WTC11 (cell line): ENCODE results near the gene CCDC167. TPM values are rescaled to one million over a fixed set of nuclear protein-coding genes. Genes with fewer than 3 reads are reported as not detected.

Experiments used
- ATAC-seq: fragments of 200-7000 bp; cut with Tn5 transposase; 2 replicates; pipeline ENCODE4 v1.10.0; 2021; ENCODE audit warnings: mild to moderate bottlenecking, moderate library complexity
- CTCF ChIA-PET: fragments of 300-600 bp; sonication (Branson Sonifier 250); formaldehyde crosslinking; loops from one replicate; lab custom pipeline; 2021; ENCODE audit warnings: antibody characterized with exemption; lab: Charles Lee
- POLR2A ChIA-PET: fragments of 350-600 bp; sonication (Branson Sonifier 250); formaldehyde crosslinking; loops from one replicate; lab custom pipeline; 2021; ENCODE audit warnings: antibody characterized with exemption; lab: Charles Lee
- DNase-seq: peaks from one replicate; pipeline ENCODE4 v3.0.0; 2021; ENCODE audit warnings: low spot score
- H3K27ac Mint-ChIP-seq: 2 replicates; pipeline ENCODE4 v1.8.0; 2021; ENCODE audit warnings: mixed read lengths
- H3K27me3 Mint-ChIP-seq: 2 replicates; pipeline ENCODE4 v1.8.0; 2021; ENCODE audit warnings: low read depth, mild to moderate bottlenecking, moderate library complexity, mixed read lengths
- H3K36me3 Mint-ChIP-seq: 2 replicates; pipeline ENCODE4 v1.8.0; 2021; ENCODE audit warnings: mixed read lengths
- H3K4me1 Mint-ChIP-seq: 2 replicates; pipeline ENCODE4 v1.8.0; 2022; ENCODE audit warnings: mixed read lengths
- H3K4me3 Mint-ChIP-seq: 2 replicates; pipeline ENCODE4 v1.8.0; 2021; ENCODE audit warnings: mild to moderate bottlenecking, moderate library complexity, mixed read lengths
- H3K9me3 Mint-ChIP-seq: 2 replicates; pipeline ENCODE4 v1.8.0; 2021; ENCODE audit warnings: mixed read lengths
- ELF4 ChIP-seq: sonication (generic); formaldehyde crosslinking; IDR thresholded peaks from 2 replicates; pipeline ENCODE4 v1.8.1; 2022; ENCODE audit warnings: low read depth, mild to moderate bottlenecking, moderate library complexity, missing genetic modification reagents
- FOXJ3 ChIP-seq: sonication (generic); formaldehyde crosslinking; IDR thresholded peaks from 2 replicates; pipeline ENCODE4 v1.9.0; 2021; ENCODE audit warnings: missing genetic modification reagents, mild to moderate bottlenecking, borderline replicate concordance
- GRHL2 ChIP-seq: fragments of 250-450 bp; sonication (Bioruptor Pico); IDR thresholded peaks from 2 replicates; pipeline ENCODE4 v1.8.0; 2022; ENCODE audit warnings: mild to moderate bottlenecking, moderate library complexity; ENCODE audit not compliant: insufficient replicate concordance, severe bottlenecking
- GTF2I ChIP-seq: fragments of 250-450 bp; sonication (Bioruptor Pico); conservative IDR thresholded peaks from 2 replicates; pipeline ENCODE4 v1.4.0; 2021; ENCODE audit warnings: mild to moderate bottlenecking
- JAZF1 ChIP-seq: fragments of 250-450 bp; sonication (Bioruptor Pico); IDR thresholded peaks from 2 replicates; pipeline ENCODE4 v1.9.0; 2021; ENCODE audit warnings: moderate library complexity, mild to moderate bottlenecking, inconsistent platforms
- MXD4 ChIP-seq: fragments of 250-450 bp; sonication (Bioruptor Pico); IDR thresholded peaks from 2 replicates; pipeline ENCODE4 v1.8.0; 2021; ENCODE audit warnings: mild to moderate bottlenecking, moderate library complexity, borderline replicate concordance
- NFATC4 ChIP-seq: fragments of 250-450 bp; sonication (Bioruptor Pico); IDR thresholded peaks from 2 replicates; pipeline ENCODE4 v1.9.0; 2021; ENCODE audit warnings: mild to moderate bottlenecking
- RELA ChIP-seq: sonication (generic); formaldehyde crosslinking; IDR thresholded peaks from 2 replicates; pipeline ENCODE4 v1.8.1; 2022; ENCODE audit warnings: missing genetic modification reagents, mild to moderate bottlenecking, borderline replicate concordance
- SMAD3 ChIP-seq: sonication (generic); formaldehyde crosslinking; IDR thresholded peaks from 2 replicates; pipeline ENCODE4 v1.8.0; 2022; ENCODE audit warnings: missing genetic modification reagents, mild to moderate bottlenecking, borderline replicate concordance
- TEAD1 ChIP-seq: sonication (generic); formaldehyde crosslinking; IDR thresholded peaks from 2 replicates; pipeline ENCODE4 v1.8.0; 2022; ENCODE audit warnings: mild to moderate bottlenecking, missing genetic modification reagents
- ZBTB21 ChIP-seq: sonication (generic); formaldehyde crosslinking; IDR thresholded peaks from 2 replicates; pipeline ENCODE4 v1.8.1; 2023; ENCODE audit warnings: mild to moderate bottlenecking, missing genetic modification reagents, borderline replicate concordance
- ZNF138 ChIP-seq: sonication (generic); formaldehyde crosslinking; conservative IDR thresholded peaks from 2 replicates; pipeline ENCODE4 v1.8.1; 2022; ENCODE audit warnings: mild to moderate bottlenecking, moderate library complexity, missing genetic modification reagents
- ZNF232 ChIP-seq: sonication (generic); formaldehyde crosslinking; IDR thresholded peaks from 2 replicates; pipeline ENCODE4 v1.8.0; 2022; ENCODE audit warnings: mild to moderate bottlenecking, missing genetic modification reagents
- total RNA-seq: library from RNA; stranded (reverse); gene quantifications from 3 replicates; pipeline ENCODE4 v1.2.3, GENCODE V29; 2021
- TF ChIP-seq, protein P1 (sequence below): fragments of 250-450 bp; sonication (Bioruptor Pico); IDR thresholded peaks from 2 replicates; pipeline ENCODE4 v1.9.0; 2021; ENCODE audit warnings: mild to moderate bottlenecking
- TF ChIP-seq, protein P2 (sequence below): sonication (generic); formaldehyde crosslinking; IDR thresholded peaks from 2 replicates; pipeline ENCODE4 v1.8.1; 2023; ENCODE audit warnings: mild to moderate bottlenecking, missing genetic modification reagents
- TF ChIP-seq, protein P3 (sequence below): sonication (generic); formaldehyde crosslinking; IDR thresholded peaks from 2 replicates; pipeline ENCODE4 v1.8.0; 2022; ENCODE audit warnings: mild to moderate bottlenecking, missing genetic modification reagents
- TF ChIP-seq, protein P4 (sequence below): sonication (generic); formaldehyde crosslinking; conservative IDR thresholded peaks from 2 replicates; pipeline ENCODE4 v1.8.1; 2022; ENCODE audit warnings: mild to moderate bottlenecking, missing genetic modification reagents
- TF ChIP-seq, protein P5 (sequence below): sonication (generic); formaldehyde crosslinking; IDR thresholded peaks from 2 replicates; pipeline ENCODE4 v1.8.1; 2023; ENCODE audit warnings: mild to moderate bottlenecking, missing genetic modification reagents
- TF ChIP-seq, protein P6 (sequence below): sonication (generic); formaldehyde crosslinking; IDR thresholded peaks from 2 replicates; pipeline ENCODE4 v1.8.1; 2022; ENCODE audit warnings: low read depth, mild to moderate bottlenecking, moderate library complexity, missing genetic modification reagents, borderline replicate concordance

The CCDC167 gene
- total RNA-seq, 1 experiment from 2014 or later, result 19.1 TPM

DNA sequence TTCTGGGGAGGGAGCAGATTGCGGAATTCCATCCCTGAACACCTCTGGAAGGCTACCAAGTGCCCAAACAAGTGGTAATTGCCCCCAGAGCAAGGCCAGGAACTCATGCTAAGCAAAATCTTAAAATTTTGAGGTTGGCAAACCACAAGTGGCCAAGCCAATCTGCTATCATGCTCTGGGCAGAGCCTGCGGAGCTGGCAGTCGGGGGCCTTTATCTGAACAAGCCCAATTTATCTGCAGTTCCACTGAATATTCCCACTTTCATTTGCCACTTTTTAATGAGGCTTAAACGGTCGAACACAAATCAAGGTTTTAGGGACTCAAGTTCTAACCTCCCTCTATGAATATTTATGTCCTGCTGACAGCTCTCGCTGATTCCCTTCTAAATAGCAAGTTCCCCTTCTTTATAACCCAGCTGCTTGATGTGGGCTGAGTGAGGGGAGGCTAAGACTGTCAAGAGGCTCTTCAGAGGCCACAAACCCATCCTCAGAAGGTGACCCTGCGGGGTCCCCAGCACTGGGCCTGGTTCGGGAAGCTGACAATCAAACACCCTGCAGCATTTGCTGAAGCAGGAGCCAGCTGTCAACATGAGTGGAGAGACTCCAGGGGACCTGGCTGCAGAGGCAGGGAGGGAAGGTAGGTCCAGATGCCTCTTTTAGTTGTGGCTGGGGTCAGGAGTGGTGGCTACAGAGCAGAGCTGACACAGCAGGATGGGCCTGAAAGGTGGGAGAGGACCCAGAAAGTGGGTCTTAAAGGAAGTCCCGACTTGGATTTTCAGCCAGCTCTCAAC, 11.9 kb downstream of the CCDC167 start (continued):
- TF ChIP-seq, protein P1, sequence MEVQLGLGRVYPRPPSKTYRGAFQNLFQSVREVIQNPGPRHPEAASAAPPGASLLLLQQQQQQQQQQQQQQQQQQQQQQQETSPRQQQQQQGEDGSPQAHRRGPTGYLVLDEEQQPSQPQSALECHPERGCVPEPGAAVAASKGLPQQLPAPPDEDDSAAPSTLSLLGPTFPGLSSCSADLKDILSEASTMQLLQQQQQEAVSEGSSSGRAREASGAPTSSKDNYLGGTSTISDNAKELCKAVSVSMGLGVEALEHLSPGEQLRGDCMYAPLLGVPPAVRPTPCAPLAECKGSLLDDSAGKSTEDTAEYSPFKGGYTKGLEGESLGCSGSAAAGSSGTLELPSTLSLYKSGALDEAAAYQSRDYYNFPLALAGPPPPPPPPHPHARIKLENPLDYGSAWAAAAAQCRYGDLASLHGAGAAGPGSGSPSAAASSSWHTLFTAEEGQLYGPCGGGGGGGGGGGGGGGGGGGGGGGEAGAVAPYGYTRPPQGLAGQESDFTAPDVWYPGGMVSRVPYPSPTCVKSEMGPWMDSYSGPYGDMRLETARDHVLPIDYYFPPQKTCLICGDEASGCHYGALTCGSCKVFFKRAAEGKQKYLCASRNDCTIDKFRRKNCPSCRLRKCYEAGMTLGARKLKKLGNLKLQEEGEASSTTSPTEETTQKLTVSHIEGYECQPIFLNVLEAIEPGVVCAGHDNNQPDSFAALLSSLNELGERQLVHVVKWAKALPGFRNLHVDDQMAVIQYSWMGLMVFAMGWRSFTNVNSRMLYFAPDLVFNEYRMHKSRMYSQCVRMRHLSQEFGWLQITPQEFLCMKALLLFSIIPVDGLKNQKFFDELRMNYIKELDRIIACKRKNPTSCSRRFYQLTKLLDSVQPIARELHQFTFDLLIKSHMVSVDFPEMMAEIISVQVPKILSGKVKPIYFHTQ, result no peak
- TF ChIP-seq ZNF232 (CRISPR knock-in tag) (no peak), MXD4 (no peak), NFATC4 (no peak), ZNF138 (CRISPR knock-in tag) (no peak), TEAD1 (no peak), GTF2I (CRISPR knock-in tag) (no peak), ZBTB21 (CRISPR knock-in tag) (no peak), FOXJ3 (CRISPR knock-in tag) (no peak)
- TF ChIP-seq, protein P2, sequence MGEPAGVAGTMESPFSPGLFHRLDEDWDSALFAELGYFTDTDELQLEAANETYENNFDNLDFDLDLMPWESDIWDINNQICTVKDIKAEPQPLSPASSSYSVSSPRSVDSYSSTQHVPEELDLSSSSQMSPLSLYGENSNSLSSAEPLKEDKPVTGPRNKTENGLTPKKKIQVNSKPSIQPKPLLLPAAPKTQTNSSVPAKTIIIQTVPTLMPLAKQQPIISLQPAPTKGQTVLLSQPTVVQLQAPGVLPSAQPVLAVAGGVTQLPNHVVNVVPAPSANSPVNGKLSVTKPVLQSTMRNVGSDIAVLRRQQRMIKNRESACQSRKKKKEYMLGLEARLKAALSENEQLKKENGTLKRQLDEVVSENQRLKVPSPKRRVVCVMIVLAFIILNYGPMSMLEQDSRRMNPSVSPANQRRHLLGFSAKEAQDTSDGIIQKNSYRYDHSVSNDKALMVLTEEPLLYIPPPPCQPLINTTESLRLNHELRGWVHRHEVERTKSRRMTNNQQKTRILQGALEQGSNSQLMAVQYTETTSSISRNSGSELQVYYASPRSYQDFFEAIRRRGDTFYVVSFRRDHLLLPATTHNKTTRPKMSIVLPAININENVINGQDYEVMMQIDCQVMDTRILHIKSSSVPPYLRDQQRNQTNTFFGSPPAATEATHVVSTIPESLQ (CRISPR knock-in tag), result no peak

DNA sequence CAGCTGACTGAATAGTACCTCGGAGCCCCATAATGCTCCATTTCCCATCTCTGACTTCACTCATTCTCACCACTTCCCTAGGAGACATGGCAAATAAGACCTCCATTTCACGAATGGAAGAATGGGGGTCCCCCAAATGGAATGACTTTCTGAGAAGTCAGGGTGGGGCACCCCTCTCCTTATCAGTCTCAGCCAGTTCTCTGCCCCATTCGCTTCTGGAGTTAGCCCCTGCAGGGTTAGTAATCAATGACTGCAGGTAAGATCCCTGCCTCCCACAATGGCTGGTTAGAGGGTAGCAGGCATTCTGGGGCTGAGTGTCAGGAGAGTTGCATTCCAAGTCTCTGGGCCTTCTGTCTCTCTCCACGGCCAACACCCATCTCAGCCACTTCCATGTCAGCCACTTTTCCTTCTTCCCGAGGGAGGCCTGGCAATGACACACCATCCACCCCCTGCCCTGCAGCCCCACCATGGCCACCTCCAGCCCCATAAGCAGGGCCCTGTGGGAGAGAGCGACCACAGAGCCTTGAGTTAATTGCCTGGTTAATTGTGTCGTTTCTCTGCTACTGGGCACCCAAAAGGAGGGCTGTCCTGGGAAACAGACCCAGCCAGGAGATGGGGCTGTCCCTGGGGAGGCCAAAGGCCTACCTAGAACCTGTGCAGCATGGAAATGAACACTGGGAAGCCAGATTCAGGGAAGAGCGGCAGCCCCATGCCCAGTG, 13.4 kb downstream of the CCDC167 start:
- DNase-seq (no peak), ATAC-seq (no peak)
- Mint-ChIP-seq H3K36me3 (peaks cover 3% of the 10 kb centered on the region; the same call in 1 of the 2 replicates), H3K9me3 (no peaks in the 10 kb centered on the region), H3K27ac (no peak overlapping the region), H3K4me1 (peaks cover 26% of the 10 kb centered on the region), H3K27me3 (no peaks in the 10 kb centered on the region), H3K4me3 (no peak overlapping the region)
- ChIA-PET CTCF (interaction anchor here (0.7 to 1.8 kb wide), 3 partner anchors 58 to 179 kb away, joined by 3 to 5 read pairs (median 4); no protein-coding TSS in a partner anchor), POLR2A (no interaction called here)
- no peak for TF ChIP-seq ZBTB21 (CRISPR knock-in tag)
- TF ChIP-seq, protein P2 (CRISPR knock-in tag), result no peak
- TF ChIP-seq GRHL2 (CRISPR knock-in tag), result no peak
- TF ChIP-seq, protein P3, sequence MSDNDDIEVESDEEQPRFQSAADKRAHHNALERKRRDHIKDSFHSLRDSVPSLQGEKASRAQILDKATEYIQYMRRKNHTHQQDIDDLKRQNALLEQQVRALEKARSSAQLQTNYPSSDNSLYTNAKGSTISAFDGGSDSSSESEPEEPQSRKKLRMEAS (CRISPR knock-in tag), result no peak
- TF ChIP-seq, protein P4, sequence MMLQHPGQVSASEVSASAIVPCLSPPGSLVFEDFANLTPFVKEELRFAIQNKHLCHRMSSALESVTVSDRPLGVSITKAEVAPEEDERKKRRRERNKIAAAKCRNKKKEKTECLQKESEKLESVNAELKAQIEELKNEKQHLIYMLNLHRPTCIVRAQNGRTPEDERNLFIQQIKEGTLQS (CRISPR knock-in tag), result no peak
- TF ChIP-seq JAZF1 (CRISPR knock-in tag), result no peak
- TF ChIP-seq ELF4, result no peak
- TF ChIP-seq SMAD3 (CRISPR knock-in tag), result no peak
- TF ChIP-seq RELA (CRISPR knock-in tag), result no peak
- TF ChIP-seq, protein P5, sequence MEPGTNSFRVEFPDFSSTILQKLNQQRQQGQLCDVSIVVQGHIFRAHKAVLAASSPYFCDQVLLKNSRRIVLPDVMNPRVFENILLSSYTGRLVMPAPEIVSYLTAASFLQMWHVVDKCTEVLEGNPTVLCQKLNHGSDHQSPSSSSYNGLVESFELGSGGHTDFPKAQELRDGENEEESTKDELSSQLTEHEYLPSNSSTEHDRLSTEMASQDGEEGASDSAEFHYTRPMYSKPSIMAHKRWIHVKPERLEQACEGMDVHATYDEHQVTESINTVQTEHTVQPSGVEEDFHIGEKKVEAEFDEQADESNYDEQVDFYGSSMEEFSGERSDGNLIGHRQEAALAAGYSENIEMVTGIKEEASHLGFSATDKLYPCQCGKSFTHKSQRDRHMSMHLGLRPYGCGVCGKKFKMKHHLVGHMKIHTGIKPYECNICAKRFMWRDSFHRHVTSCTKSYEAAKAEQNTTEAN (CRISPR knock-in tag), result no peak
- TF ChIP-seq, protein P6, sequence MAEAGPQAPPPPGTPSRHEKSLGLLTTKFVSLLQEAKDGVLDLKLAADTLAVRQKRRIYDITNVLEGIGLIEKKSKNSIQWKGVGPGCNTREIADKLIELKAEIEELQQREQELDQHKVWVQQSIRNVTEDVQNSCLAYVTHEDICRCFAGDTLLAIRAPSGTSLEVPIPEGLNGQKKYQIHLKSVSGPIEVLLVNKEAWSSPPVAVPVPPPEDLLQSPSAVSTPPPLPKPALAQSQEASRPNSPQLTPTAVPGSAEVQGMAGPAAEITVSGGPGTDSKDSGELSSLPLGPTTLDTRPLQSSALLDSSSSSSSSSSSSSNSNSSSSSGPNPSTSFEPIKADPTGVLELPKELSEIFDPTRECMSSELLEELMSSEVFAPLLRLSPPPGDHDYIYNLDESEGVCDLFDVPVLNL (CRISPR knock-in tag), result no peak
- no peak for TF ChIP-seq NFATC4
